ENCODE data around the gene KCNQ1.

DNA sequence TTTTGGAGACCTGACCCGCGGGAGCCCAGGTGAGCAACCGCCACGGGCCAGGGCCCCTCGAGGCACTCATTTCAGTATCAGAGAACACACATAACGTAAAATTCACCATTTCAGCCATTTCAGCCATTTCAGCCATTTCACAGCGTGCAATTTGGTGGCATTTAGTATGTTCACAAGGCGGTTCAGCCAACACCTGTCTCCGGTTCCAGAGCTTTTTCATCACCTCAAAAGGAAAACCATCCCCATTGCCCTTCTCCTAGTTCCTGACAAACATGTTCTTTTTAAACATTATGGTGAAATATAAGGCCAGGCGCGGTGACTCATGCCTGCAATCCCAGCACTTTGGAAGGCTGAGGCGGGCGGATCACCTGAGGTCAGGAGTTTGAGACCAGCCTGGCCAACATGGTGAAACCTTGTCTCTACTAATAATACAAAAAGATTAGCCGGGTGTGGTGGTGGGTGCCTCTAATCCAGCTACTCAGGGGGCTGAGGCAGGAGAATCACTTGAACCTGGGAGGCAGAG lies 119.3 kb downstream of the KCNQ1 start:
- TF ChIP-seq, protein P1, sequence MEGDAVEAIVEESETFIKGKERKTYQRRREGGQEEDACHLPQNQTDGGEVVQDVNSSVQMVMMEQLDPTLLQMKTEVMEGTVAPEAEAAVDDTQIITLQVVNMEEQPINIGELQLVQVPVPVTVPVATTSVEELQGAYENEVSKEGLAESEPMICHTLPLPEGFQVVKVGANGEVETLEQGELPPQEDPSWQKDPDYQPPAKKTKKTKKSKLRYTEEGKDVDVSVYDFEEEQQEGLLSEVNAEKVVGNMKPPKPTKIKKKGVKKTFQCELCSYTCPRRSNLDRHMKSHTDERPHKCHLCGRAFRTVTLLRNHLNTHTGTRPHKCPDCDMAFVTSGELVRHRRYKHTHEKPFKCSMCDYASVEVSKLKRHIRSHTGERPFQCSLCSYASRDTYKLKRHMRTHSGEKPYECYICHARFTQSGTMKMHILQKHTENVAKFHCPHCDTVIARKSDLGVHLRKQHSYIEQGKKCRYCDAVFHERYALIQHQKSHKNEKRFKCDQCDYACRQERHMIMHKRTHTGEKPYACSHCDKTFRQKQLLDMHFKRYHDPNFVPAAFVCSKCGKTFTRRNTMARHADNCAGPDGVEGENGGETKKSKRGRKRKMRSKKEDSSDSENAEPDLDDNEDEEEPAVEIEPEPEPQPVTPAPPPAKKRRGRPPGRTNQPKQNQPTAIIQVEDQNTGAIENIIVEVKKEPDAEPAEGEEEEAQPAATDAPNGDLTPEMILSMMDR (IDR thresholded peaks at IDR 0.05) = no peak
- no peak for TF ChIP-seq POLR2A (IDR thresholded peaks at IDR 0.05)
